Glutamatergic neuron (in vitro differentiated cells): ENCODE data around the gene TYMP. TPM values are rescaled to one million over a fixed set of nuclear protein-coding genes. Genes with fewer than 3 reads are reported as not detected.

Experiments
- DNase-seq: peaks from one replicate; pipeline ENCODE4 v3.0.0; 2022
- H3K27ac Mint-ChIP-seq: one replicate; pipeline ENCODE4 v1.8.0; 2020; ENCODE audit warnings: mild to moderate bottlenecking, mixed read lengths, inconsistent platforms; ENCODE audit not compliant: unreplicated experiment
- H3K27me3 Mint-ChIP-seq: one replicate; pipeline ENCODE4 v1.8.0; 2020; ENCODE audit warnings: mild to moderate bottlenecking, moderate library complexity, mixed read lengths, inconsistent platforms; ENCODE audit not compliant: unreplicated experiment
- H3K36me3 Mint-ChIP-seq: one replicate; pipeline ENCODE4 v1.8.0; 2020; ENCODE audit warnings: mild to moderate bottlenecking, mixed read lengths, inconsistent platforms; ENCODE audit not compliant: unreplicated experiment
- H3K4me1 Mint-ChIP-seq: one replicate; pipeline ENCODE4 v1.8.0; 2020; ENCODE audit warnings: mild to moderate bottlenecking, low read depth, mixed read lengths, inconsistent platforms; ENCODE audit not compliant: unreplicated experiment
- H3K4me3 Mint-ChIP-seq: one replicate; pipeline ENCODE4 v1.8.0; 2020; ENCODE audit warnings: mild to moderate bottlenecking, mixed read lengths, inconsistent platforms; ENCODE audit not compliant: unreplicated experiment
- H3K9me3 Mint-ChIP-seq: one replicate; pipeline ENCODE4 v1.8.0; 2020; ENCODE audit warnings: mild to moderate bottlenecking, moderate library complexity, mixed read lengths, inconsistent platforms; ENCODE audit not compliant: unreplicated experiment
- total RNA-seq: library from RNA; stranded (reverse); fragmentation: NEBNext Ultra II Directional; extraction: Animal tissue kit (Norgen Biotek cat#: 25700); gene quantifications from one replicate; pipeline ENCODE4 v1.2.1, GENCODE V29; 2021; ENCODE audit not compliant: unreplicated experiment
- TF ChIP-seq, protein P1 (sequence below): fragments of 200-600 bp; sonication (generic); IDR thresholded peaks from one replicate; pipeline ENCODE4 v1.5.0; 2021; ENCODE audit not compliant: partially characterized antibody, unreplicated experiment

The TYMP gene
- total RNA-seq, 1 donor from 2014 or later = 1.2 TPM

DNA sequence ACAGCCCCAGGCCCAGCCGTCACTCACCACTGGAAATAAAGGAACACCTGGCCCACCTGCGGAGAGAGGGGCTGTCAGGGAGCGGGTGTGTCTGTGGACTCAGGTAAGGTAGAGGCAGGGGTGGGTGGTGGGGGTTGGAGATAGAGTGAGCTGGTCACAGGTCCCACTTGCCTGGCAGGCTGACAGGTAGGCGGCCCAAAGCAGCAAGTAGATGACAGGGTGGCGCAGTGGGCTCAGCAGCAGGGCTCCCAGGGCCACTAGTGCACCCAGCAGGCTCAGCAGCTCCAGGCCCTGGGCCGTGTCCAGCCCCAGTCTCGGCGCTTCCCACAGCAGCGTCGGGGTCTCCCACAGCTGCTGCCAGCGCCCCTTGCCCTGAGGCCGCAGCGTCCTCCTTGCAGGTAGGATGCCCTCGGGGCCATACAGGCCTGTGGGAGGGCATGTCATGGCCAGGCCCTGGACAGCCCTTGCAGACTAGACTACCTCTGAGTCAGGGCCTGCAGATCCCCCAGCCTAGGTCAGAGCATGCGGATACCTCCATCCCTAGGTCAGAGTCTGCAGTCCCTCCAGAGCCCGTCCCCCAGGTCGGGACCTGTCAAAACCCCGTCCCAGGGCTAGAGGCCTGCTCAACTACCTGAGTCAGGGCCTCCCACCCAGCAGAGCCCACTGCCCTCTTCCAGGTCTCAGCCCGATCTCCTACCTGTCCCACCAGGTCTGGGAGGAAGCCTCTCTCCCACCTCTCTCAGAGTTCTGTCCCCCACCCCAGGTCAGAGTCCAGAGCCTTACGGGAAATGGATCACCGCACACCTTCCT, 23.0 kb downstream of the TYMP start:
- peak; percentile 26 for DNase-seq
- TF ChIP-seq, protein P1, sequence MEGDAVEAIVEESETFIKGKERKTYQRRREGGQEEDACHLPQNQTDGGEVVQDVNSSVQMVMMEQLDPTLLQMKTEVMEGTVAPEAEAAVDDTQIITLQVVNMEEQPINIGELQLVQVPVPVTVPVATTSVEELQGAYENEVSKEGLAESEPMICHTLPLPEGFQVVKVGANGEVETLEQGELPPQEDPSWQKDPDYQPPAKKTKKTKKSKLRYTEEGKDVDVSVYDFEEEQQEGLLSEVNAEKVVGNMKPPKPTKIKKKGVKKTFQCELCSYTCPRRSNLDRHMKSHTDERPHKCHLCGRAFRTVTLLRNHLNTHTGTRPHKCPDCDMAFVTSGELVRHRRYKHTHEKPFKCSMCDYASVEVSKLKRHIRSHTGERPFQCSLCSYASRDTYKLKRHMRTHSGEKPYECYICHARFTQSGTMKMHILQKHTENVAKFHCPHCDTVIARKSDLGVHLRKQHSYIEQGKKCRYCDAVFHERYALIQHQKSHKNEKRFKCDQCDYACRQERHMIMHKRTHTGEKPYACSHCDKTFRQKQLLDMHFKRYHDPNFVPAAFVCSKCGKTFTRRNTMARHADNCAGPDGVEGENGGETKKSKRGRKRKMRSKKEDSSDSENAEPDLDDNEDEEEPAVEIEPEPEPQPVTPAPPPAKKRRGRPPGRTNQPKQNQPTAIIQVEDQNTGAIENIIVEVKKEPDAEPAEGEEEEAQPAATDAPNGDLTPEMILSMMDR = no peak
- H3K9me3 Mint-ChIP-seq = peaks cover 4% of the 10 kb centered on the region

GRCh38 chr22:50505776-50506610, 23.8 kb downstream of the TYMP start:
- DNase-seq = no peak
- Mint-ChIP-seq H3K9me3 (peaks cover 4% of the 10 kb centered on the region), H3K27ac (no peak overlapping the region), H3K4me1 (peaks cover 3% of the 10 kb centered on the region), H3K4me3 (no peak overlapping the region), H3K36me3 (no peaks in the 10 kb centered on the region), H3K27me3 (peaks cover 5% of the 10 kb centered on the region)
- TF ChIP-seq, protein P1 = no peak

More for the DNA sequence above, 23.0 kb downstream of the TYMP start:
- Mint-ChIP-seq H3K4me1 (peaks cover 3% of the 10 kb centered on the region), H3K36me3 (no peaks in the 10 kb centered on the region), H3K27me3 (peaks cover 5% of the 10 kb centered on the region), H3K4me3 (peak overlapping the region; percentile 89), H3K27ac (peak overlapping the region; percentile 55)

GRCh38 chr22:50505276-50505775, 24.5 kb downstream of the TYMP start:
- H3K4me1 Mint-ChIP-seq = peaks cover 3% of the 10 kb centered on the region

GRCh38 chr22:50504369-50505211, 25.2 kb downstream of the TYMP start:
- H3K27ac Mint-ChIP-seq = no peak overlapping the region
- no peak overlapping the region for H3K4me3 Mint-ChIP-seq
- H3K9me3 Mint-ChIP-seq = peaks cover 4% of the 10 kb centered on the region
- no peaks in the 10 kb centered on the region for H3K36me3 Mint-ChIP-seq
- TF ChIP-seq, protein P1 = no peak
- H3K27me3 Mint-ChIP-seq = peaks cover 5% of the 10 kb centered on the region
- peaks cover 3% of the 10 kb centered on the region for H3K4me1 Mint-ChIP-seq
- DNase-seq = no peak

More at GRCh38 chr22:50505276-50505775, 24.5 kb downstream of the TYMP start:
- DNase-seq = no peak
- Mint-ChIP-seq H3K9me3 (peaks cover 4% of the 10 kb centered on the region), H3K4me3 (no peak overlapping the region), H3K27me3 (peaks cover 5% of the 10 kb centered on the region), H3K27ac (no peak overlapping the region), H3K36me3 (no peaks in the 10 kb centered on the region)
- TF ChIP-seq, protein P1 = no peak
